Fibroblast of villous mesenchyme (primary cell): Measurements from ENCODE around the gene CACNA1S. TPM values are rescaled to one million over a fixed set of nuclear protein-coding genes. Genes with fewer than 3 reads are reported as not detected.

Experiments used
- DNase-seq: peaks from one replicate; pipeline ENCODE4 v3.0.0-alpha.2; 2010; ENCODE audit warnings: low read depth
- H3K4me3 ChIP-seq: 2 replicates; pipeline ENCODE4 v1.5.1; 2011; ENCODE audit warnings: low read depth, mild to moderate bottlenecking, low read length
- total RNA-seq: library from RNA; depleted of rRNA; stranded (reverse); fragments of >200 nt; gene quantifications from 2 replicates; pipeline ENCODE4 v1.2.3, GENCODE V29; 2012
- TF ChIP-seq, protein P1 (sequence below): IDR thresholded peaks from 2 replicates; pipeline ENCODE4 v1.5.1; 2012; ENCODE audit warnings: low read depth, mild to moderate bottlenecking, low read length; ENCODE audit not compliant: insufficient read depth

The CACNA1S gene
- total RNA-seq, 1 donor = not detected

DNA sequence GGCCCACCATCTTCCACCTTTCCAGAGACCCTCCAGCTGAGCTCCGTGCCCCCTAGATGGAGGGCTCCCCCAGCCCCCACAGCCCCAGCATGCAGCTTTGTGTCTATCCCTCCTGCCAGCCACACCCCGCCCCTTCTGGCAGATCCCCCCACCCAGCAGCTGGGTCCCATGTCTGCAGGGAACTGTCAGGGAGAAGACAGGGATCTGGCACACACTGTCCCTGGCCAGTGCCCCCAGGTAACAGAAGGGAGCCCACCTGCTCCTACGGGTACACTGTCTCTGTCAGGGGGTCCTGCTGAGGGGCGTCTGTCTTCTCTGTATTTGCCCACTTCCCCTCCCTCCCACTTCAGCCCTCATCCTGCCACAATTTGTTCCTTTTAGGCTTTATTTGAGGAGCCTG is 77.6 kb downstream of the CACNA1S start:
- DNase-seq = no peak
- TF ChIP-seq, protein P1, sequence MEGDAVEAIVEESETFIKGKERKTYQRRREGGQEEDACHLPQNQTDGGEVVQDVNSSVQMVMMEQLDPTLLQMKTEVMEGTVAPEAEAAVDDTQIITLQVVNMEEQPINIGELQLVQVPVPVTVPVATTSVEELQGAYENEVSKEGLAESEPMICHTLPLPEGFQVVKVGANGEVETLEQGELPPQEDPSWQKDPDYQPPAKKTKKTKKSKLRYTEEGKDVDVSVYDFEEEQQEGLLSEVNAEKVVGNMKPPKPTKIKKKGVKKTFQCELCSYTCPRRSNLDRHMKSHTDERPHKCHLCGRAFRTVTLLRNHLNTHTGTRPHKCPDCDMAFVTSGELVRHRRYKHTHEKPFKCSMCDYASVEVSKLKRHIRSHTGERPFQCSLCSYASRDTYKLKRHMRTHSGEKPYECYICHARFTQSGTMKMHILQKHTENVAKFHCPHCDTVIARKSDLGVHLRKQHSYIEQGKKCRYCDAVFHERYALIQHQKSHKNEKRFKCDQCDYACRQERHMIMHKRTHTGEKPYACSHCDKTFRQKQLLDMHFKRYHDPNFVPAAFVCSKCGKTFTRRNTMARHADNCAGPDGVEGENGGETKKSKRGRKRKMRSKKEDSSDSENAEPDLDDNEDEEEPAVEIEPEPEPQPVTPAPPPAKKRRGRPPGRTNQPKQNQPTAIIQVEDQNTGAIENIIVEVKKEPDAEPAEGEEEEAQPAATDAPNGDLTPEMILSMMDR = no peak

DNA sequence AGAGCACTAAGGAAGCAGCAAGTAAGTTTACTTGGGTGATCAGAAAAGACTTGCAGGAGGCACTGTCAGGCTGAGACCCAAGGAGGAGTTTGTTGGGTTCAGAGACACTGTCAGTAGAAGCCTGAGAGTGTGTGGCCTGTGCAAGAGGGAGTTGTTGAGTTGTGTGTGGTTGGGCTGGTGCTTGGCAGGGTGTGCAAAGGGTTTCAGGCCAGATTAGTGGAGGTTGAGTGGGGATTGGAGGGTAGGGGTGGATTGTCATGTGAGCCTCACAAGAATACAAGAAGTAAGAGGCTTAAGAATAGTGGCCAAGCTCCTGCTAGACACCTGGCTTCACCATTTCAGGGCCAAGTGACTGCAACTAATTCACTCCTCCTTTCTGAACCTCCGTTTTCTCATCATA is 79.8 kb downstream of the CACNA1S start:
- no peak for DNase-seq
- TF ChIP-seq, protein P1 = no peak
- H3K4me3 ChIP-seq = no peak overlapping the region

More for the DNA sequence above, 77.6 kb downstream of the CACNA1S start:
- H3K4me3 ChIP-seq = no peak overlapping the region

DNA sequence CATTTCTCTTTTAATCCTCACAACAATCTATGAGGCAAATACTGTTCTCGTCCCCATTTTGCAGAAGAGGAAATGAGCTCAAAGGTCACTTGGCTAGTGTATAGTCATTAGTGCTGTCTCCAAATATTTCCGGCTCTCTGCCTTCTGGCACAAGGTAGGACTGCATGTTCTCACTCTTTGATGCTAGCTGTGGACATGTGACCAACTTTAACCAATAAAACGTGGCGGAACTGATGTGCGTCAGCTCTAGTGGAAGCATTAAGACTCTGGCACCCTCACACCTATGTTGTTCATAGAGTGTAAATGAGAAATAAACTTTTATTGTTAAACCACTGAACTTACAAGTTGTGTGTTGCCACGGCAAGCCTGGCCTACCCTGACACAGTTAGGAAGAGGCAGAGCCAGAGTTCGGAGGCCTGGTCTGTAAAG is 83.8 kb downstream of the CACNA1S start:
- no peak for DNase-seq
- TF ChIP-seq, protein P1 = no peak
- H3K4me3 ChIP-seq = no peak overlapping the region

DNA sequence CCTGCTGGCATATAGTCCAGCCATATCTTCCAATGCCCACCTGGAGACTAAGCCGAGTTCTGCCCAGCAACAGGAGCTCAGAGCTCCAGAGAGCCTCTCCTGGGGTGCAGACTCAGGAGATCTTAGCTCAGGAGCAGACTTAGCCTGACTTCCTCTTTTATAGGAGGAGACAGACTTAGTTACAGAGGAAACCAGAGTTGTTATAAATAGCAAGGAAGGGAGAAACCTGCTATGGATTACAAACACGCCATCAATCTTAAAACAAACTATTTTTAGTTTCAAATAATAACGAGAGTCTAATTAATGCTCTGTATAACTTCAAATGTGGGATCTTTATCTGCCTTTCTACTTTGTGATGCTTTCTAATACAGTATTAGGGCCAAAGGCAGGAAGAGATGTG is 85.4 kb downstream of the CACNA1S start:
- DNase-seq = no peak
- no peak overlapping the region for H3K4me3 ChIP-seq
- TF ChIP-seq, protein P1 = no peak

DNA sequence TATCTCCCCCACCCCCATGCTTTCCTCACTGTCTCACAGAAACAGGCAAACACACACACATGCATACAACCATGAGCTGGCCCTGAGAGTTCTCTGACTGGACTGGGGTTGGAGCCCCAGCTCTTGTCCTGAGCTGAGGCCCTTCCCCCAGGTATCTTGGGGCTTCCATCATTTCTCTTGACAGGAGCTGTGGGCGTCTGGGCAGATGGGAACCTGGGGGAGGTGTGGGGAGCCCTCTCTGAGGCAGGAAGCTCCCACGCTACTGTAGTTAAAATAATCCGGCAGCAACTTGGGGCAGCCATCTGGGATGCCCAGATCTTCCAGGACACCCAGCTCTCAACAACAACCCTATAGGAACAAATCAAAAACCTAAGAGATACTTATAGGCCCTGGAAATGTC is 86.0 kb downstream of the CACNA1S start:
- TF ChIP-seq, protein P1 = no peak
- H3K4me3 ChIP-seq = no peak overlapping the region
- no peak for DNase-seq

DNA sequence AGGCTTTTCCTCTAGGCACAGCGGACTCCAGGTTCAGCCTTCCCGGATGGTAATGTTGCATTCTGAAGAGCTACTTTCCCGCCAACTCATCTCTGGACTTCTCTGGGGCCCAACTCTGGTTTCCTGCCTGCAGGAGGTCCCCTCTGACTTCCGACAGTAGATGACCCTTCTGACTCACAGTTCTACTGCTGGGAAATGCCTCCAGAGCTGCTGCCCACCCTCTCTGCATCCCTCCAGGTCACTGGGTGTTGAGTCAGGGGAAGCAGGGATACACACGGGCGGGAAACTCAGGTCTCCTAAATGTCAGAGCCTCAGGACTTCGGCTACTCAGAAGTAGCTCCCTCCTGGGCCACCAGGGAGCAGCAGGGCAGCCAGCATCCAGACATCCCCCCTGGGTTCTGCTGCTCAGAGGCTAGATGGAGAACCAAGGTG is 86.6 kb downstream of the CACNA1S start:
- TF ChIP-seq, protein P1 = peak; percentile 47
- no peak for DNase-seq
- H3K4me3 ChIP-seq = no peak overlapping the region

DNA sequence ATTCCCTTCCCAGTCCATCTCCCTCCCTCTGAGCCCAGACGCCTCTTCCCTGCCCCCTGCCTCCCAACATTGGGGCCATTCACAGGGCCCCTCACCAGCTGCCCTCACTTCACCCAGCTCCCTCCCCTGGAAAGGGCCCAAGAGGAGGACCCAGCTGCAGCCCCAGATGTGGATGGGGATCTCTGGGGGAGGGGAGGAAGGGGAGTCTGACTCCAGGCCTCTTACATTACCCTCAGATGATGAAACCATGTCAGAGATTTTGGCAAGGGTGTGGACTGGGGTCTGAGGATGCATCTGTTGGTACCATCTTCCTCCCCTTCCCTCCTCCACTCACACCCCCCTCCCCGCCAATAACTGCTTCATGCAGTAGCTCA is 87.6 kb downstream of the CACNA1S start:
- no peak overlapping the region for H3K4me3 ChIP-seq
- DNase-seq = no peak
- TF ChIP-seq, protein P1 = no peak
